GM19239 (cell line): Measurements from ENCODE around the gene KRT4.

Source experiments
- DNase-seq: peaks from one replicate; pipeline ENCODE4 v3.0.0; 2011; ENCODE audit warnings: low spot score; ENCODE audit not compliant: insufficient read length
- FAIRE-seq: peaks from 2 replicates; lab custom pipeline; 2011; peaks lifted over from hg19 to GRCh38; lab: Jason Lieb, UNC

The KRT4 gene

DNA sequence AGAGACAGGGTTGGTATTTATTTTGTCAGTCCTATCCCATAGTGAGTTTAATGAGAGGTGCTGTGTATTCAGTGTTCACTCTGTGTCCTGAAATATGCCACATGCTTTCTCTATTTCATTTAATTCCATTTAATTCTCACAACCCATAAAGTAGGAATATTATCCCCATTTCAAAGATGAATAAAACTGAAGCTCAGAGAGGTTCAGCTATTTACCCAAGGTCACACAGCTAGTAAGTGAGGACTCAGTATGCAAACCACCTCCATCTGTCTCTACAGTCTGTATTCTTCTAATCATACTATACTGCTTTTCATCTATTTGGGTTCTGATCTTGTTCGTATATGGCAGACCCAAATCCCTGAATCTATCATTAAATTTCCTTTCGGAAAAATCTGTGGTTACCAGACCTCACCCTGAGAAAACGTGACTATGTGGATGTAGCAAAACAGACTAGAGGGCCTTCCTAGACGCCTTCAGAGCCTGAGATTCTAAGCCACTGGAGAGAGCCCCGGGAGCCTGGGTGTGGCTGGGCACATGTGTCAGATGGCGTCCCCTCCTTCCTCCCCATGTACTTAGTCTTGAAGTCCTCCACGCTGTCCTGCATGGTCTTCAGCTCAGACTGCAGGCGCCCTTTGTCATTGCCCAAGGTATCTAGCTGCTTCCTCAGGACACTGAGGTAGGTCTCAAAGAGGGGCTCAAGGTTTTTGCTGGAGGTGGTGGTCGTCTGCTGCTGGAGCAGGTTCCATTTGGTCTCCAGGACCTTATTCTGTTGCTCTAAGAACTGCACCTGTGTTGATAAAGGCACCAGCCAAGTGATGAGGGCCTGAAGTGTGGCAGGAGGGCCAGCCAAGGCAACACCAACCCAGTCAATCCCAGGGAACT lies 2.5 kb downstream of the KRT4 start:
- FAIRE-seq (no peak), DNase-seq (no peak)

DNA sequence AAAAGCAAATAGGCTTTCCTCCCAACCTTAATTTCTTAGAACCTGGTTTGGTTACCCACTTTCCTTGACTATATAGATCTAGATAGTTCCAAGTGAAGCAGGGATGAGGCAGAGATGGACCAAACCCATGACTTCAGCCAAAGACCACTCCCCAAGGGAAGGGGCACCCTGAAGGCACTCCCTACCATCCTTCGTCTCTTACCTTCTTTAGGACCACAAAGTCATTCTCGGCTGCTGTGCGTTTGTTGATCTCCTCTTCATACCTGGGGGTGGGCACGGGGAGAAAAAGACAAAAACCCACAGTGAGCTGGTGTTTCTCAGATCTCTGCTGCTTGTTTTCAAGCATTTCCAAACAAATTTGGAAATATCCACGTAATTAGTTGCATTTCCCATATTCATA lies 3.4 kb downstream of the KRT4 start:
- FAIRE-seq (no peak), DNase-seq (no peak)

DNA sequence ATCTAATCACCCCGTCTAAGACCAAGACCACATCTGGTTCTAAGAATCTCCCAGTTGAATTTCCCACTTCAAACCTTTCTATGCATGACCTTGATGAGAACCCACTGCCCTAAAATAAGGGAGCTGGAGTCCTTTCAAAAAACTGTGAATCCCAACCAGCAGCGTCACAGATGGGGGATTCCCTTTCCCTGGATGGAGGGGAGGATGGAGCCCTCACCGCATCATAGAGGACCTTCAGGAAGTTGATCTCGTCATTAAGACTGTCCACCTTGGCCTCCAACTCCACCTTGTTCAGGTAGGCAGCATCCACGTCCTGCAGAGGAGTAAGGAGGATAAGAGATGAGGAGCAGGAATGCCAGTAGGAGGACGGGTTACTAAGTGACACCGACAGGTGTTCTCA lies 4.8 kb downstream of the KRT4 start:
- no peak for FAIRE-seq
- no peak for DNase-seq

DNA sequence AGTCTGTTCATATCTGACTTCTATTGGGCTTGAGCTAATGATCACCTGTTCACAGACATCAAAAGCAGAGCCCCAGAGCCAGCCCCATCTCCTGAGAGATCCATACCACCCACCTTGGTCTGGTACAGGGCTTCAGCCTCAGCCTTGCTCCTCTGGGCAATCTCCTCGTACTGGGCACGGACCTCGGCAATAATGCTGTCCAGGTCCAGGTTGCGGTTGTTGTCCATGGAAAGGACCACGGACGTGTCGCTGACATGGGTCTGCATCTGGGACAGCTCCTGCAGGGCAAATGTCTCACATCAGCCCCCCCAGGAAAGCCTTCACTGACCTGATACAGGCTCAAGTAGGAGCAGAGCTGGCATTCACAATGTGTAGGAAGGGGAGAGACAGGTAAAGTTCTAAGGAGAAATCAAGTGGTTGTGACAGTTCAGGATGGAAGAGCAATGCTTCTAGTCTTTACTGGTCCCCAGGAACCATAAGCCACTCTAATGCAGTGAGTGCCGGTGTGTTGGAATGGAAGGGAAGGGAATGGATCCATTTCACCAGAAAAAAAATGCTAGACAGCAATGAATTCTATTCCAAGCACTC lies 5.2 kb downstream of the KRT4 start:
- DNase-seq, result no peak
- no peak for FAIRE-seq

DNA sequence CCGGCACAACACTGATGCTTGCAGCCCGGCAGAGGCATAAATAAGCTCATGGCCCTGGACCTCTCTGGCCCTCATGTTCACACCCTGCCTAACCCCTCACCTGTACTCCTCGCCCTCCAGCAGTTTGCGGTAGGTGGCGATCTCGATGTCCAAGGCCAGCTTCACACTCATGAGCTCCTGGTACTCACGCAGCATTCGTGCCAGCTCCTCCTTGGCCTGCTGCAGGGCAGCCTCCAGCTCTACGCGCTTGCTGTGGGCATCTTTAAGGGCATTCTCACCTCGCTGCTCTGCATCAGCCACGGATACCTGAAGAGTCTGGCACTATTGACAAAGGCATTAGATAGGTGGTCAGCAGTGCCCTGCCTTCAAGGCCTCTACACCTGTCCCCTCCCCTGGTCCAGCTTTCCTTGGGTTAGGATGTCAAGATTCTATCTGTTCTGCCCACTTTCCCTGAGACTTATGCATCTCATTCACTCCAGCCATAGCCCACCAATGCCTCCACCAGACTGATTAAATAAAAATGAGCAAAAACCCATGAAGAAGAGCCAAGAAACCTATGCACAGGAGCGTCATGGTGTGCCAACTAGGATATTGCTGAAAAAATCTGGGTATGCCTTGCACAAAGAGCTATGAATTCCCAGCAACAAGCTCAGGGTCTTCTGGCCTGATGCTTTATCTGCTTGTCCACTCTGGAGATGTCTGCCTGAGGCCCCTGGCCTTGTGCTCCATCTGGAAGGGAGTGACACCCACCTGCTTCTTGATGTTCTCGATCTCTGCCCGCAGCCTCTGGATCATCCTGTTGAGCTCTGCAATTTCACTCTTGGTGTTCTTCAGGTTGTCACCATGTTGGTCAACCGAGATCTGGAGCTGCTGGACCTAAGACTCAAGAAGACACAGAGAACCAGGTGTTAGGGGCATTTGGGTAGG lies 6.1 kb downstream of the KRT4 start:
- no peak for FAIRE-seq
- no peak for DNase-seq

DNA sequence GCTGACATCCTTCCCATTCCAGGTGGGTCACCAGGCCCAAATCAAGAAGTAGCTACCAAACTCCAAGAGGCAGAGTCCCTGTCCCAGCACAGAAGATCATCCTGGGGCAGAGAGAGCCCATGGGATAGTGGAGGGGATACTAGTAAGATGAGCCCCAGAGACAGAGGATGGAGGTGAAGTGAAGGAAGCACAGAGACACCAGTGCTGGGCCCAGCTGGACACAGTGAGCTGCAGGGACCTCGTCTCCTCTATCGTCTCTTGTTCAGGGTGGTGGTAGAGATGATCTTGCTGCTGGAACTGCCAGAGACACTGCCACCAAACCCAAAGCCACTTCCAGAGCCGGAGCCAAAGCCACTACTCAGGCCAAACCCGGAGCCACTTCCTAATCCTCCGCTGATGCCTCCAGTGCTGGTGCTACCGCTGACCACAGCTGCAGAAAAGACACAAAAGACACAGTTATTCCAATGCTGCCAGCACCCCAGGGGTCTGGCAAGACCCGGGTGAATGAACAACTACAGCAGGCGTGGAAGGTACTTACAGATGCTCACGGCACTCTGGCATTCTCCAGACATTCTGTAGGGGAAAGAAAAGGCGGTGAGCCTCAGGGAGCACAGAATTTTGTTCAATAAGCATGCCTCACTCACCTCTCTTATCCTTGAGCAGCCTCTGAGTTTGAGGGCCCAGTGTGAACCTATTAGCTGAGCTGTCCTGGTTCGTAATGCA lies 6.9 kb downstream of the KRT4 start:
- FAIRE-seq, result no peak
- DNase-seq, result no peak

DNA sequence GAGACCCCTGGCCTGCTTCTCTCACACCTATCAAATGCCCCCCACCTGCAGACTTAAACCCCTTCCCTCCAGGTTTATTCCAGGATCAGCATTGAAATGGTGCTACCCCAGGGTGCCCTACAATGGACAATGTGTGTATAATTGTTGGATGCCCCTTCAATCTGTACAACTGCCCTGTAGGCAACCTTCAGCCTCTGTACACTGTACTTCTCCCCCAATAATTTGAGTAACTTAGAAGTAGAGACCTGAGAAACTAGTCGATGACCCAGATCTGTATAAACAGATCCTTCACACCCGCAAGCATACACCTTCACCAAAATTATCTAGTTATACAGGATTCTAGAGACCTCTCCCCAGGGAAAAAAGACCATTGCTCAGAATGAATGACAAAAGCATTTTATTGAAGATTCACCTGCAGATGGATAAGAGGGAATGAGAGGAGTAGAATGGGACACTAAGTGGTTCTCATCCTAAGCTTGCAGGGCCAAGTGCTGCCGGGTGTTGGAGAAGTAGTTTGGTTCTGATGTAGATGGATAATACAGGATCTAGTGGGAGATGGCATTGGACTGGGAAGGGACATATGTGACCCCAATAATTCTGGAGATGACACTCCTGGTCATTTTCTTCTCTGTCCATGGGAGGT lies 7.6 kb downstream of the KRT4 start:
- DNase-seq, result no peak
- FAIRE-seq, result no peak

DNA sequence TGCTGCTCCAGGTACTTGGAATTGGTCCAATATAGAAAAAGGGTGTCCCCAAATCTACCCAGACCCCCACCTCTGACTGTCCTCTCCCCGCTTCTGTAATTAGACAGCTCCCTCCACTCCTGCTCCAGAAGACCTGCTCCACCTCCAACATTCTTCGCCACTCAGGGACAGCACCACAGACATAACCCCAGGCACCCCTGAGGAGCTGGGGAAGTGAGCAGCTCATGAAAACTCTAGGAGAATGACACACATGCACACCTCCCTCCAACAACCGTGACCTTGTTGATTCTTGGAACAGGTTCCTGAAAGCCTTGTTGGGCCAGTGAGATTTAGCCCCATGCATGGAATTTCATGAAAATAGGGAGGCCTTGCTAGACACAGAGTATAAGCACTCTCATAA lies 8.2 kb downstream of the KRT4 start:
- FAIRE-seq (no peak), DNase-seq (no peak)

DNA sequence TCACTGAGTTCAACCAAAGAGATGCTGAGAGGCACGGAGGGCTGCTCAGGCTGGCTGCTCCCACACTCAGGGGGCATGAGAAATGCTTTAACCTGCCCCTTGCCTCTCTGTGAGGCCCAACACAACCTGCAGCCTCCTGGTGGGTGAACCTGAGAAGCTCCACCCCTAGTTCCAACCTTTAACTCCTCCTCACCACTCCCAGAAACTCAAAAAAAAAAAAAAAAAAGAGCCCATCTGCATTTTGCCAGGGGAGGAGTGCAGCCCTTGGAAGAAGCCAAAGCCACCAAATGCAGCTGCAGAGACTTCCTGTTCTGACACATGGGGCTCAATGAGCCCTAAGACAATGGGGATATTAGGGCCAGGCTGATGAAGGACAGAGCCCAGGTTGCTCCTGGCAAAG lies 8.9 kb downstream of the KRT4 start:
- DNase-seq, result no peak
- FAIRE-seq, result no peak

DNA sequence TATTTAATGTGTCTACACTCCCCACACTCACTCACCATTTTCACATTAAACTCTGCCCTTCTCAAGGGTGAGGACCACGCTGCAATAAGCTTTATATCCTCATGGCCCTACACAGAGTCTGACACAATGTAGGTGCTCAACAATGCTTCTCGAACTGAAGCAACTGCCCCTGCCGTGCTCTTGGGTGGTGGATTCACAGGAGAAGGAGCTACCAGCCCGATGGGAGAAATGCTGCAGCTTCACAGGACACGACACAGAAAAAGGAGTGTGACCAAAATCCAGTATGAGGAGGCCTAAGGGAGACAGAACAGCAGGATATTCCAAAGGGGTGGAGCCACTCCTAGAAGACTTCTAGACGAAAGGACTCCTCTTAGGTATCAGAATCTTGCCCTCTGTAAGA lies 11.5 kb downstream of the KRT4 start:
- no peak for FAIRE-seq
- DNase-seq, result no peak

DNA sequence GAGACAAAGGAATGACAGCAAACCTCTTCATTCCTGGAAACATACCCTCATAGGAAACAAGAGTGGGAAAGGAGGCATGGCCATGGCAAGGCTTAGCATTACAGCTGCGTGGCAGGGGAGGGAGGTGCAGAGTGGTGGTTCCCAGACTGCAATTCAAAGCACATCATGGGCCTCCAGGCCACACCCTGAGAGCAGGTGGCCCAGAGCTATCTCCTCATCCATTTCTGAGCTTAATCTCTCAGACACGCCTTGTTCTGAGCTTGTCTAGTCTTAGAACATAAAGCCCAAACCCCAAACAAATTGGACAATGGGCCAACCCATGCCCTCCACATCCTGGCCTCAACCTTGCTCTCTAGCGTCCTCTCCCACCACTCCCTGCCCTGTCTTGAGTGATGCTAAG lies 12.1 kb downstream of the KRT4 start:
- DNase-seq (no peak), FAIRE-seq (no peak)

DNA sequence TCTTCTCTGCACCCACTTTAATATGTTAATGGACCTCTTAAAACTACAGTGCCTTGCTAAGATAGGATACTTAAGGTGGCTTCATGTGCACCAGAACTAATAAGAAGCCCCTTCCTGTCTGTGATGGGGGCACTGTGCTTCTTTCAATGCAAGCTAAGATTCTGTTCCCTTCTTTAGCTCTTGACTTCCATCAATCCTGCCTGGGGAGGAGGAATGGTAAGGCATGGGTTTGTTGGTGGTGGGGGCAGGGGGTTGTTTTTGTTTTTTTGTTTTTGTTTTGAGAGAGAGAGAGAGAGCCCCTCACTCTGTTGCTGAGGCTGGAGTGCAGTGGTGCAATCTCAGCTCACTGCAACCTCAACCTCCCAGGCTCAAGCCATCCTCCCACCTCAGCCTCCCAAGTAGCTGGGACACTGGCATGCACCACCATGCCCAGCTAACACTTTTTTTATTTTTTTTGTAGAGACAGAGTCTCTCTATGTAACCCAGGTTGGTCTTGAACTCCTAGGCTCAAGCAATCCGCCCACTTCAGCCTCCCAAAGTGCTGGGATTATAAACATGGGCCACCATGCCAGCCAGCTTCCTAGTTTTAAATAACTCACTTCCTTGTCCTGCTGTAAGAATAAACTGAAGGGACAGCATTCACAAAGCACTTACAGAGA lies 13.5 kb downstream of the KRT4 start:
- FAIRE-seq (no peak), DNase-seq (no peak)

DNA sequence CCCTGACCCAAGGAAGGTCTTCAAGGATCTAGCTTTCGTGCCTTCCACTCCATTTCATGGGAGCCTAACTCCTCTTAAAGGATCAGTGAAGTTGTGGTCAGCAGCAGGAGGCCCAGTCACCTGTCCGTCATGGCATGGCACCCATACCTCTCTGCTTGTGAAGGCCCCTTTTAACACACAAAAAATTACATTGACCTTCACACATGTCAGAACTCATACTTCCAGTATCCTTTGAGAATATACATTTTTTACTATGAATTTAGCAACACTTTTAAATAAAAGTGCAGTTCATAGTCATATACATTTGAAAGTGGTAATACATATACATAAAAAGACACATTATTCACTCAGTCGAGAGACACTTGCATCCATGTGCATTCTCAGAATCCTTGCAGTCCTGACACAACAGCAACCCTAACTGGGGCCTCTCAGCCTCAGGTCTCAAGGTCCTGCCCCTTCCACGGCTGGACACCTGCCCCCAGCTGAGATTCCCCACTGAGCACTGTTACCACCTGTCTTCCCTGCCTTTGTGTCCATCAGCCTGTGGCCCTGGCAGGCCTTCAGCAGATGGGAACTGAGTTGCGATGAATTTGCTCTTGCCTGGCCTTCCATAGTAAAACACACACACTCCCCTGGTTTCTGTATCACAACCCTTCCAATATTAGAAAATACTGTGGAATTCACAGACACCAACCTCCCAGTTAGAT lies 14.3 kb downstream of the KRT4 start:
- FAIRE-seq (no peak), DNase-seq (no peak)

DNA sequence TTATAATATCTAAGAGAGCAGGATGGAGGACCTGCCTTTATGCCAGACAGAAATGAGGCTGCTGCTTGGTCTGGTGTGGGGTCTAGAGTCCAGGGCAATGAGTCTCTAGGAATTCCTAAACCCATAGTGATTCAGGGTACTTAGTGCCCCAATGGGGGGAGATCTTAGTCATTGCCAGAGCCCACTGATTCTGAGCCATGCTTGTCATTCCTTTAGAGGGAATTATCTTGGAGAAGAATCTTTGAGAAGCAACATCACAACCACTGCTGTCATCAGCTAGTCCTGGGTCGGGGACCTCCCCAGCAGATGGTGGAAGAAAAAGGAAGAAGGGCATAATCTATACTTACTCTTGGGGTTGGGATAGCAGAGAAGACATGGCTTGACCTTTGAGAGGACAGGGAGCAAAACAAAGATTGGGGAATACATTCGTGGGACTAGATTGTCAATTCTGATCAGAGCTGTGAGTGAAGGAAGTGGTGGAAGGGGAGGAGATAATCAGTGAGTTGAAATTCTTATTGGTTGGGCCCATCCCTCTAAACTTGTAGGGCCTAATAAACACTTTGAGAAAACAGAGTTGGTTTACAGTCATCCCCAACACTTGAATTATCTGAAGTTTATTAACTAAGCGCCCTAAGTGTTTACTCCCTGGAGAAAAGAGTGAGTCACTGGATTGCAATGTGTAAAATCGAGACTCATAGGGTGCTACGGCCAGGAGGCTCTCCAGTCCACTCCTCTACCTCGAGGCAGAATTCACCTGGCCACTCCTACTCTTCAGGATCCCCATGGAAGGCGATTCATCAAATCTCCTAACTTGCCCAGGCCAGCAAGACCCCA lies 15.0 kb downstream of the KRT4 start:
- no peak for DNase-seq
- FAIRE-seq, result no peak

DNA sequence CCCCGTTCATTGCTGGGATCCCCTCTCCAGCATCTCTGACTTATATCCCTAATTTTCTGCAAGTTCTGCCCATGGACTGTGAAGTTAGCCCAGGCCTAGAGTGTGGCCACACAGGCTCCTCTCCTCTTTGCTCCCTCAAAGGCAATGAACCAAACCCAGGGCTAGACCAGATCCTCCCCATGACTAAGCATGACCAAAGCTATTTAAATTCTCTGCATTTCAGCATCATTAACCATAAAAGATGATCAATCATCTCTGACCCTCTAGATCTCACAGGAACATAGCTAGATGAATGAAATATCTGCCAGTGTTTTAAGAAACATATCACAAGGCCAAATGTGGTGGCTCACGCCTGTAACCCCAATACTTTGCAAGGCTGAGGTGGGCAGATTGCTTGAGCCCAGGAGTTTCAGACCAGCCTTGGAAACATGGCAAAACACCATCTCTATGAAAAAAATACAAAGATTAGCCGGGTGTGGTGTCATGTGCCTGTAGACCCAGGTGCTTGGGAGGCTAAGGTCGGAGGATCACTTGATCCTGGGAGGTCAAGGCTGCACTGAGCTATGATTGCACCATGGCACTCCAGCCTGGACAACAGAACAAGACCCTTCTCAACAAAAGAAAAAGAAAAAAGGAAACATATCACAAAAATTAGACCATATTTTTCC lies 15.8 kb downstream of the KRT4 start:
- FAIRE-seq (no peak), DNase-seq (no peak)

DNA sequence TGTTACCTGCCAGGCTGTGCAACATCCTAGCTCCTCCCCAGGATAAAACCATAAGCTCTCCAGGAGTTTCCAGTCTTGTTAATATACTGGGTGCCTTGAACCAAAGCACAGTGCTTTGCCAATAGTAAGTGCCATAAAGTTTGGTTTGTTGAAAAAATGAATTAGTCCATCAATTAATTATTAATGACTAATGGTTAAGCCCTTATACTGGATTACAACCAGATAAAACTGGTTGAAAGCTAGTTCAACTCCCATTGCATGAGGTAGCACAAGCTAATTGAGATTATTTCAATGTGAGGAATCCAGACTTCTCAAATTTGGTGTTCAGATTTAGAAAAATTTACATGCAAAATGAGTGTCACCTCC lies 16.4 kb downstream of the KRT4 start:
- FAIRE-seq, result no peak
- DNase-seq, result no peak

DNA sequence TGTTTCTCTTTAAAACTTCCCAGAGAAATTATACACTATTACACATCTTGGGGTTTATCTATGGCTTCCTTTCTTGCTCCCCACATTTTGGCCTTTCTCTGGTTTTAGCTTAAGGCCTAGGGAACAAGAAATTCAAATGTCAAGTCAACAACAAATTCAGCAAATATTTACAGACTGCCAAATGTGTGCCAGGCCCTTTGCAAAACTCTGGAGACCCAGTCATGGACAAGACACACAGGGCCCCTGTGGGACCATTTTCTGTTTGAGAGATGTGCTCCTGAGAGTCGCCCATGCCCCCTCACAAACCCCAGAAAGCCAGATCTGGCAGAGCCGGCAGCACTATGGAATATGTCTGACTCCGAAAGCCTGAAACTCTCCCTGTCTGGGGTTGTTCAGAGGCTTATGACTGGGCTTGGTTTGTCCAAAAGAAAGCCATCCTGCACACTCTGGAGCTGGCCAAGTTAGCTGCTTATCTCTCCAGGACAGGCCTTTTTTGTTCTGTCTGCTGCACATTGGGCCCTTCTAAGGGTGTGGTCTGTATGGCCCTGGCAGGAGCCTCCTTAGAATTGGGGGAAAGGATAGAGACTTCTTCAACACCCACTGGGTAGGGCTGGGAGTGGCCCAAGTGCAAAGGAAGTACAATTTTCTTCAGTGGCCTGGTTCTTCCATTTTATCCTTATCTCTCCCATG lies 16.9 kb downstream of the KRT4 start:
- FAIRE-seq (no peak), DNase-seq (no peak)
